M059J (cell line): ENCODE measurements around the gene CFAP251. TPM values are rescaled to one million over a fixed set of nuclear protein-coding genes. Genes with fewer than 3 reads are reported as not detected.
A peak's percentile ranks its signal among the peaks of the same experiment; 100 is the strongest.
"Not testable (repeated sequence)": the region's sequence is repeated elsewhere in the genome, so short reads cannot be mapped to it uniquely, and the experiment has no call there.

Experiments
- DNase-seq: peaks from one replicate; pipeline ENCODE4 v3.0.0-alpha.2; 2012; ENCODE audit warnings: low read depth
- total RNA-seq: library from RNA; depleted of rRNA; stranded (reverse); fragments of >200 nt; shearing (Covaris generic); gene quantifications from 2 replicates; pipeline ENCODE4 v1.2.3, GENCODE V29; 2014

The CFAP251 gene
- total RNA-seq, 1 experiment from 2014 or later = 1.1 TPM

DNA sequence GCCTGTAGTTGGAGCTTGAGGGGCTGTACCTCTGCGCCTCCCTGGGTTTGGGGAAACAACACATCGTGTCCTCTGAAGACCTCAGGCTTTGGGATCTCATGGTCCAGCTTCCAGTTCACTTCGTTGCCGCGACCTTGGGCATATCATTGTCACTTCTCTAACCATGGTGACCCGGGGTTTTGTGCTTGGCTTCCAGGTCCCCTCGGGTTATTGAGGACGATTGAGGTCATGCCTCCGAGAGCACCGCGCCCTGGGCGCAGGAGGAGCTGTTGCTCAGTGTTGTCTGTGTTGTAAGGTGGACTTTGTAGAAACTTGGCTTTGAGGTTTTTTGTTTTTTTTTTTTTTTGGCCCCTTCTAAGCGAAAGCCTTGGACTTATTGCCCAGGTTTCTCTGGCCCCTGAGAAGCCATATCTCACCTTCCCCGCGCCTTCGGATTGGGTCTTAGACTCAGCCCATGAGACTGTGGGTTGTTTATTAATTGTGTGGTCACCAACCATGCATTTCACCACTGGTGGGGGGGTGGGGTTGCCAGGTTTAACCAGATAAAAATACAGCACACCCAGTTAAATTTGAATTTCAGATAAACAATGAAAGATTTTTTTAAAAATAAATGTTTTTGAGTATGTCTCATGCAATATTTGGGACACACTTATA lies 105.9 kb downstream of the CFAP251 start:
- DNase-seq = no peak

DNA sequence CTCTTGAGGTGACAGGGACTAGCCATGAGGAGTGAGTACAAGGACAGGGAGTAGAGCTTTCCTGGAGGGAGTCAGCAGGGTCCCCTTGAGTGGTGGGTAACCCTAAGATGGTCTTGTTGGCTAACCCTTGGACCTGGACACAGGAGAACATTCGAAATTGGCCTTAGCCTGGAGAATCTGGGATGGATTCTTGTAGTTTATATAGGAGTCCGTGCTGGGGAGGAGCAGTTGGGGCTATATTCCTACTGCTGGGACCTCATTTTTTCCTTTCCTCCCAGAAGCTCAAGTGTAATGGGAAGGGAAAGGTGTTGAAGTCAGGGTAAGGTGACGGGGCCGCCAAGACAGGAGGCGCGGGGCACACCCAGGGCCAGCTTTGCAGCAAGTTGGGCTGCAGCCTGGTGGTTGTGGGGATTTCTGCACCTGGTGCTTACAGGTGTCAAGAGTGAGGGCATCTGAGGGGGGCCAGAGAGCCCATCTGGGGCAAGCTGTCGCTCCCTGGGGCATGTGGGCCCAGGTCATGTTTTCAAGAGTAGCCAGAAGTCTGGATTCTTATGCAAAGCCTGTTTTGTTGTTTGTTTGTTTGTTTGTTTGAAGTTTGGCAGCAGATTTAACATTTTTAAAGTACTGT lies 108.4 kb downstream of the CFAP251 start:
- DNase-seq = no peak

DNA sequence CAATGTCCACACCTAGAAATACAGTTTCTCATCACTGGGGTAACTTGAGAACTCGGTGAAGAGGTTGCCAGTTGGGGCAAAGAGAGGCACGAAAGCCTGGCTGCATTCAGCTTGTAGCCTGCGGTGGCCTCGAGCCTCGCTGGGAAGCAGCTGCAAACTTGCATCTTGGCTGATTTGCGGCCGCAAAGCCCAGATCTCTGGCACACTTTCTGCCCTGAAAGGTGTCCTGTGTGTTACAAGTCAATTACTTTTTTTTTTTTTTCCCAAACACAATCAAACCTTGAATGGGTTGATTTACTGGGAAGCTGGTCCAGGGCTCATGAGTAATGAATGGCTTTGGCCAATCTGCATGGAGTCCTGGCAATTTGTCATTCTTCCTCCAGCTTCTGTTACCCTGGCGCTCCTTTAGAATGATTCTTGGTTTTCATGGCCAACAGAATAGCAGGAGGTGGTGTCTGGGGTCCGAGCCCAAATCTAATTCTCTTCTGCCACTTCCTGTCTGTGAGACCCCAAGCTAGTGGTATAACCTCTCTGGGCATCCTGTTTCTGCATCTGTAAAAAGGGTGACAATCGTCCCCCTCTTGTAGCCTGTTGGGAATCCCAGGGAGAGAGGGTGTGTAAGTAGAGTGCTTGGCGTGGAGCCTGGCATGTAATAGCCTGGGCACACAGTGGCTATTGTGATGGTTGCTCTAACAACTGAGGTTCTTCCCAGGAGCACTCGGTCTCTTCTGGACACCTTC lies 109.9 kb downstream of the CFAP251 start:
- DNase-seq = peak; percentile 69

DNA sequence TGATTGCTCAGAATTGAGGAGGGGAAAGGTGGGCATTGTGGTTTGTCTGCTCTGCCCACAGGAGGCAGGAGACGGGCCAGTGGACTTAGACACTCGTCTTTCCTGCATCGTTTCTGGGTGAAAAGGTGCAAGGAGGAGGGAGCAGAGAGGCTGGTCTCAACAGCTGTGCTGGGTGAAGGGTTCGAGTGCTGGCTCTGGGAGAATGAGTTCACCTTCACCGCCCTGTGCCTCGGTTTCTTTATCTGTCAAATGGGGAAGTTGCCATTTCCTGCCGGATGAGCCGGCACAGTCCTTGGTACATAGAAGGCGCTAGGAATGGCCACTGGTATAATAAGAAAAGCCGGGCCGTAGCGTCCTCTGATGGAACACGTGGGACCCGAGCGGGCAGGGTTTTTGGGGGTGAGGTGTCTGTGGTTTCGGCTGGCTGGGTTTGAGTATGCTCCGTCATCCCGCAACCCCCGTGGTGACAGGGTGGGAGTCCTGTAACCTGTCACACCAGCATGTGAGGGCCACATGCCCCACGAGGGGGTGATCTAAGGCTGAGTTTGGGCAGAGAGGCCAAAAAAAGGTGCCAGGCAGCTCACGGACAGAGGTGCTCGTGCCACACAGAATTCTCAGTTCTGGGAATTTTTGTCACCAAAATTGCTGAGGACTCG lies 110.6 kb downstream of the CFAP251 start:
- no peak for DNase-seq

DNA sequence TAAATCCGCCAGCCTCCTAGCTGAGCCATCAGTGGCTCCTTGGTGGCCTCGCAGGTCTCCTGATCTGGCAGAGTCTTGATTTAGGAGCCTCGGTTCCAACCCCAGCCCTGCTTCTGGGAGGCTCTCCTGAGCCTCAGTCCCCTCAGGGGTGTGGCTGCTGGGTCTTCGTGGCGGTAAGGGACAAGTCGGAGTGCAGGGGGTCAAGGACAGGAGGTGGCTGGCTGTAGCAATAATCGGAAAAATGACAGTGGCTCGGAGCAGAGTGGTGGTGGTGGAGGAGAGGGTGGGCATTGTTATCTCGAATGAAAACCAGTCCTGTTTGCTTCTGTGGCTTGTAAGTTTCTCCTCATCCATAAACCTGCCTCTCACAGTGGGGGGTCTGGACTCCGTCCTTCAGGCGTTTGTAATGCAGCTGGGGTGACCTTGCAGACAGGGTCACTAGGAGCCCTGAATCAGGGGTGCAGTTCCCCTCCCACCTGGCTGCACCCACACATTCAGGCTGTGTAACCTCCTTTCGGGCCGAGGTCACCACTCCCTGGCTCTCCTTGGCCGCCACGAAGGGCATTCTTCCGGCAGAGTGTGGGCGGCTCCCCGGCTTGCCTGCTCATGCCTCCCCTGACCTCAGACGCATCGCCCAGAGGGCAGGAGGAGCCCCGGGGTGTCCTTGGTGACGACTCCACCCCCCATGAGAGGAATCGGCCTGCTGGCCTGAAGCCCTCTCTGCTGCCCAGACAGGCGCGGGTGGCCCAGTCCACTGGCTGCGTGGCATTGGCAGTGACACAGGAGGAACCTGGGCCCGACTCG lies 111.4 kb downstream of the CFAP251 start:
- peak; percentile 25 for DNase-seq

DNA sequence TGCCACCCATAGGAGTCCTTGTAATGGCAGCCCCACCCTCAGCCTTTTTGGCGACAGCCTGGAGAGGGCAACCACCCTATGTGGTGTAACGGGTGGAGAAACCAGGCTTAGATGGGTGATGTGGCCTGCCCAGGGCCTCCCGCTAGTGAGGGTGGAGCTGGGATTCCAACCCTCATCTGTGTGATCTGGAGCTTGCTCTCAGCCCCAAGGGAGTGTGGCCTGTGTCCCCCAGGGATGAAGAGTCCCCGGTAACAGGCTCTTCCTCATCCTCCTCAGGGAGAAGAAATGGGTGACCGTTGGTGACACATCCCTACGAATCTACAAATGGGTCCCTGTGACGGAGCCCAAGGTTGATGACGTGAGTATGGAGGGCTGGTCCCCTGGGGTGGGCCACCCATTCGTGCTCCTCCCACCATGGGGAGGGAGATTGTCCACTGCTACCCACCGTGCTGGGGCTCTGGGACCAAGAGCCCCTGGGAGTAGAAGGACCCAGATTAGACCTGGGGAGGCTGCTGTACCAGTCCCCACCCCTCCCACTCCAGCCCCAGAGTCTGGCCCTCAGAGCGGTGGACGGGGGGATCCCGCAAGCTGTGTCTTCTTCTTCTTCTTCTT lies 112.1 kb downstream of the CFAP251 start:
- DNase-seq = no peak

DNA sequence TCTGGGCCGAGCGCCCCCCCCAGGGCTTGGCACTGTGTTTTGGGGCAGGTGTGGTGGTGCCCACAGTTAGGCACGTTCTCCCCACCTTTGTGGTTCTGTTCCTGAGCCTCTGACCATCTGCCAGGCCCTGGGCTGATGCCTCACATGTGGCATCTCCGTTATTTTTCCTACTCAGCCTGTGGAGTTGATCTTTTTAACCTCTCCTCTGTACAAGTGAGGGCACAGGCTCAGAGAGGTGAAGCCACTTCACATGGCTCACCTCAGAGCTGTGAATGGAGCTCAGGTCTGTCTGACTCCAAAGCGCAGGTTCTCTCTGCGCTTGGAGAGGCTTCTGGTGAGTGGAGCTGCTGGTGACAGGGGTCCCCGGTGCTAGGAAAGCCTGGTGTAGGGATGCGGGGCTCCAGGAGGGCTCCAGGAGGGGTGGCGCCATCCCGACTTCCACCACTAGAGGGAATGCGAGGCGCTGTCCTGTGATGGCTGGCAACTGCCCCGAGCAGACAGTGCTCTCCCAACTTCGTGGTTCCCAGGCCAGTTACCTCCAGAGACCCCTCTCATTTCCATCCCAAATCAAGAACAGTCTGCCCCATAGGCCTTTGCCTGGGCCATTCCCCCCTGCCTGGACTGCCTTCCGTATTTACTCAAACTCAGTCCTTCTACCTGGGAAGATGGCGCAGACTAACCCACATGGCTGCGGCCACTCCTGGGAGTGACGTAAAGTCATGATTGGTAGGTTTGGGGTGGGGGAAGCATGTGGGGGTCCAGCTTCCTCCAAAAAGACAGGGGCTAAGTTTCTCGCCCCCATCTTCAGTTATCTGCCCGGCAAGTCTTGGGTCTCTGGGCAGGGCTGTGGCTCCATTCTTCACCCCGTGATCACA lies 113.2 kb downstream of the CFAP251 start:
- DNase-seq = peak; percentile 14

DNA sequence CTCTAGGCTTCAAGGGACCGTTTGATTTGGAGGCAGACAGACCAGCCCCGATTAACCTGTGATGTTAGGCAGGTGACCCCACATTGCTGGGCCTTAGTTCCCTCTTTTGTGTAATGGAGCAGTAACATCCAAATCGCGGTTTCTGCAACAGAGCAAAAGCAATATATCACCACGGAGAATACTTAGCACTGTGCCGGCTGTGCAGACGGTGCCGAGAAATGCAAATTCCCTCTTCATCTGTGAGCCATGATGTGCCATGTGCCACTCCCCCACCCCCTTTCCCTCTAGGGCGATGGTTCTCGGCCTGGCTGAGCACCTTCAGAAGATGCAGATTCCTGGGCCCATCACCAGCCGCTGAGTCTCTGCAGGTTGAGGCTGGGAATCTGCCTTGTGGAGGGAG lies 114.2 kb downstream of the CFAP251 start:
- DNase-seq = no peak

DNA sequence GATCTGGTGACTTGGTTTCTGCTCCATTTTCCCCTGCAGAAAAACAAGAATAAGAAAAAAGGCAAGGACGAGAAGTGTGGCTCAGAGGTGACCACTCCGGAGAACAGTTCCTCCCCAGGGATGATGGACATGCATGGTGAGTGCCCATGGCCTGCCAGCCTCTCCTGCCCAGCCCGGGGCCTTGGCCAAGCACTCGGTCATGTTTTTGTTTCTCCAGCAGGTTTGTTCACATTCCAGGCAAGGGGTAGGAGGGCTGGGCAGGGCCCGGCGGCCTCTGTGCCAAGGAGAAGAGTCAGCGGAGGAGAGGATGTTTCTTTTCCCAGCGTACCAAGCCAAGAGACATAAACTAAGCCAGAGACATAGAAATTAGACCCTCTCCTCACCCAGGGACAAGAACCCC lies 116.9 kb downstream of the CFAP251 start:
- DNase-seq = no peak

DNA sequence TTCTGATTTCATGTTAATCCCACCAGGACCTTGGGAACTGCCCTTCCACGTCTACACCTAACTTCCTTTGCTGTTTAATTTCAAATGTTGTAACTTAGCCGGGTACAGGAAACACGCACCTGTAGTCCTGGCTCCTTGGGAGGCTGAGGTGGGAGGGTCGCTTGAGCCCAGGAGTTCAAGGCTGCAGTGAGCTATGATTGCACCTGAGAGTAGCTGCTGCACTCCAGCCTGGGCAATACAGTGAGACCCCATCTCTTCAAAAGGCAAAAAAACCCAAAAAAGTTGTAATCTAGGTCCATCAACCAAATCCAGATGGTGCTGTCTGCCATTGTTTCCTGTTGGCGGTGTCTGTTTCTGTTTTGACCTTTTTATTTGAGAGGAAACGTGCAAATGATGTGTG lies 117.8 kb downstream of the CFAP251 start:
- no peak for DNase-seq

DNA sequence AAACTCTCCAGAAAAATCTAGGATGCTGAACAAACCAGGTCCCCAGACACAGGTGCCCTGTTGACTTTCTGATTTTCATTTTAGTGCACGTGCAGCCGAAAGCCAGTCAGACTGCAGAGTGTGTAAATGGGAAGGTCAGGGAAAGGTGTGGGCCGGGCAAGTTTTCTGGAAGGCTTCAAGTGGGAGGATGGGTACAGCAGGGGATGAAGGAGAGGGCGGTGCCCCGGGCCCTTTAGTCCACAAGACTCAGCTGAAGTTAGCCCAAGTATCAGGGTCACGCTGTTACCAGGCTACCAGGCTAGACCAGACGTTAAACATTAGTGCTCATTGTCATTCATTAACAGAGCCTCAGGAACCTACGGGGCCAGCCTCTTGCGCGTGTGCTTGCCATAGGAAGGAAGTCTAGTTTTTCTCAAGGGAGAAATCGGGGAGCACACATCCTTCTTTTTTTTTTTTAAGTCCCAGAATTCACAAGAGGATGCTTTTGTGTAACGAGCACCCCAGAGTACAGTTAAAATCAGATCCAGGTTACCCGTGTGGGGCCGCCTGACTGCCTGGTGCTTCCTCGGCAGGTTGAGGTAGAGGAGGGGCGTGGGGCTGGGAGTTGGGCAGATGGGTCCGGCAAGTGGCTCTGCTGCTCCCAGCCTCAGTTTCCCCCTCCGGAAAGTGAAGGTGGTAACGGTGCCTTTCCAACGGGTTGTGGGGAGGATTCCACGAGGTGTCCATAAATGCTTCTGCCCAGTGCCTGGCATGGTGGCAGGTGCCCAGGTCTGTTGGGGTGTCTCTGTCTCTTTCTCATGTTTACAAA lies 122.4 kb downstream of the CFAP251 start:
- DNase-seq = no peak

DNA sequence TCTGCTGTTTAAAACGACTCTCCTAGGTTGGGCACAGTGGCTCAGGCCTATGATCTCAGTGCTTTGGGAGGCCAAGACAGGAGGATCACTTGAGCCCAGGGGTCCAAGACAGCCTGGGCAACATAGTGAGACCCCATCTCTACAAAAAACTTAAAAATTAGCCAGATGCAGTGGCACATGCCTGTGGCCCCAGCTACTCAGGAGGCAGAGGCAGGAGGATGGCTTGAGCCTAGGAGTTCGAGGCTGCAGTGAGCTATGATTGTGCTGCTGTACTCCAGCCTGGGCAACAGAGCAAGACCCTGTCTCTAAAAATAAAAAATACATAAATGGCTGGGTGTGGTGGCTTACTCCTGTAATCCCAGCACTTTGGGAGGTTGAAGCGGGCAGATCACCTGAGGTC lies 123.1 kb downstream of the CFAP251 start:
- not testable (repeated sequence) for DNase-seq

DNA sequence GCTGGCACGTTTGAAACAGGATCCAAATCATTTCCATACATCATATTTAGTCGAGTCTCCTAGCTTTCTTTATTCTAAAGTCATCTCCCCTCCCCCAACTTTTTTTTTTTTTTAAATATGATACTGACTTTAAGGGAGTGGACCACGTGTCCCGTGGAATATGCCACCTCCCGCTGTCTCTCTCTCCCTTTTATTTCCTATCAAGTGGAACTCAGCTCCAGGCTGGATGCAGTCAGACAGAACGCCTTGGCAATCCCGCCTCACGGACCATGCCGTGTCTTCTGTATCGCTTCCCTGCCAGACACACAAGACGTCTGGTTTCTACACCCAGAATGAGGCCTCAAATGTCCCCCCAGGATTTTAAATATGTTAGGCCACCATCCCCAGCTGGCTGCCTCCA lies 124.5 kb downstream of the CFAP251 start:
- DNase-seq = no peak

DNA sequence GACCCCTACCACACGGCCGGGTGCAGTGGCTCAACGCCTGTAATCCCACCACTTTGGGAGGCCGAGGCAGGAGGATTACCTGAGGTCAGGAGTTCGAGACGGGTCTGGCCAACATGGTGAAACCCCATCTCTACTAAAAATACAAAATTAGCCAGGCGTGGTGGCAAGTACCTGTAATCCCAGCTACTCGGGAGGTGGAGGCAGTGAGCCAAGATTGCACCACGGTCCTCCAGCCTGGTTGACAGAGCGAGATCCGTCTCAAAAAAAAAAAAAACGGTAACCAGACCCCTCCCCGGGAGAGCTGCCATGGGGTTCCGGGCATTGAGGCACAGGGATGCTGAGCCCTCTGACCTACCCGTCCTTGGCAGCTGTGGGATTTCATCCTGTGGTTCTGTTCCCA lies 125.1 kb downstream of the CFAP251 start:
- no peak for DNase-seq

DNA sequence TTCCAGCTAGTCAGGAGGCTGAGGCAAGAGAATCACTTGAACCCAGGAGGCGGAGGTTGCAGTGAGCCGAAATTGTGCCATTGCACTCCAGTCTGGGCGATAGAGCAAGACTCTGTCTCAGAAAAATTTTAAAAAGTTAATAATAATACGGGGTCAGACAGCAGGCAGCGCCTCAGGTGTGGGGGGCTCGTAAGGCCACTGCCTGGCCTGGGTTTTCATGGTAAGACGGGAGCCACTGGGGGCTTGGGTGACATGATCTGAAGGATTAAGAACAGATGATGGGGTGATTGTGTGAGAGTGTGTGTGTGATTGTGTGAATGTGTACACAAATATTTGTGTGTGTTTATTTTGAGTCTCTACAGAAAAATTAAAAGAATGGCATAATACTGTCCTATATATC lies 126.9 kb downstream of the CFAP251 start:
- DNase-seq = no peak

DNA sequence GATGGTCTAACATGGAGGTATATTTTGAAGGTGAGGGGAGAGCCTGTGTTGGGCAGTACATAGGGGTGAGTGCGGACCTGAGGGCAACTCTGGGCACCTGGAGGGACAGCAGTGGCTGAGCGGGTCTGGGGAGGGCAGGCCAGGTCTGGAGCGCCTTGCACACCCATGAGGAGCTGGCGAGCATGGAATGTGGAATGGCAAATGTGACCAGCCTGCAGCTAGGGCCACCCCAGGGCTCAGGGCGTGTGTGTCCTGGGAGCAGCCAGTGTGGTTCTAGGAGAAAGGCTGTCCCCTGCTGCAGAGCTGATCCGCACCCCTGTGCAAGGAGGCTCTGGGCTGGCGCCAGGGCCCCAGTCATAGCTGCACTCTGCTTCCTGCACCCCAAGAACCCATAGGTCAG lies 127.8 kb downstream of the CFAP251 start:
- no peak for DNase-seq

DNA sequence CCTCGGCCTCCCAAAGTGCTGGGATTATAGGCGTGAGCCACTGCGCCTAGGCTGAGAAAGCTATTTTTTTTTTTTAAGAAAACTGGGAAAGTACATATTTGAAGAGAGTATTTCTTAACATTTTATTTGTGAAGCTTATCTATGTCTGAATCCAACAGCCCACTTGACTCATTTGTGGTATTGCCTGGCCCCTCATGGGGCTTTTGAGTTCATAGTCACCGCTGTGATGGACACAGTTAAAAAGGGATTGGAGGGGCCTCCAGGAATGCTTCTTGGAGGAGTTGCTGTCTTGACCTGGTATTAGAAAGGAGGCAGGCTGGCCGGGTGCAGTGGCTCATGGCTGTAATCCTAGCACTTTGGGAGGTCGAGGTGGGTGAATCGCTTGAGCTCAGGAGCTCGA lies 129.8 kb downstream of the CFAP251 start:
- DNase-seq = no peak

DNA sequence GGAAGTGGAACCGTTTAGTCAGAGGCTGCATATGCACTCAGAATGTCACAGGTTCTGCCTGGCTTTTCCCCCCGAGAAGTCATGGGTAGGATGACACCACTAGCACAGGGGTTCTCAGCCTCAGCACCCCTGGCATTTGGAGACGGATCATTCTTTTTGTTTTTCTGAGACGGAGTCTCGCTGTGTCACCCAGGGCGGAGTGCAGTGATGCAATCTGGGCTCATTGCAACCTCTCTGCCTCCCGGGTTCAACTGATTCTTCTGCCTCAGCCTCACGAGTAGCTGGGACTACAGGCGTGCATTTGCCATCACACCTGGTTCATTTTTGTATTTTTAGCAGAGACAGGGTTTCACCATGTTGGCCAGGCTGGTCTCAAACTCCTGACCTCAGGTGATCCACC lies 131.4 kb downstream of the CFAP251 start:
- DNase-seq = no peak

DNA sequence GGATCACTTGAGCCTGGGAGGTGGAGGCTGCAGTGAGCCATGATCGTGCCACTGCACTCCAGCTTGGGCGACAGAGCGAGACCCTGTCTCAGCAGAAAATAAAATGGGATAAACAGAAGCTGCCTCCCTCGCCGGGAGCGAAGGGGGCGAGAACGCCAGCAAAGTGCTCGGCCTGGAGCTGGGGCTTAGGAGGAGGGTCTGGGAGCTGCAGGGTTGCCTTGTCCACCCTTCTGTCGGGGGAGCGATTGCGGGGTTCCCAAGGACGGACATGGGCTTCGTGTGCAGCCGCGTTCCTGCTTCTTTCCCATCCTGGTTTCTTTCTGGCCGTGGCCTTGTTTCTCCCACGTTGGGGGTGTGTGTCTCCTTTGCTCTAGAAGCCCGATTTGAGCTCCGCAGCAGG lies 132.3 kb downstream of the CFAP251 start:
- DNase-seq = no peak
